Vagina (tissue), 2 donors: ENCODE measurements around the gene TMC8.

ENCODE experiments used
- POLR2AphosphoS5 ChIP-seq, 2 donors: sonication (generic); formaldehyde crosslinking; IDR thresholded peaks; one replicate each; pipeline ENCODE4 v1.9.0; 2017; ENCODE audit warnings: antibody characterized with exemption in 2 of 2, mild to moderate bottlenecking in 2 of 2, low read depth in 1 of 2; ENCODE audit not compliant: insufficient read depth in 1 of 2
- TF ChIP-seq, protein P1 (sequence below), 3 experiments: fragments of 450-650 bp in 2 of 3; fragments of 200-600 bp in 1 of 3; sonication (generic) in 1 of 3; IDR thresholded peaks; one replicate each; pipeline ENCODE4 v1.5.1; 2017 to 2019; ENCODE audit warnings: antibody characterized with exemption in 3 of 3, mild to moderate bottlenecking in 2 of 3, moderate library complexity in 2 of 3

DNA sequence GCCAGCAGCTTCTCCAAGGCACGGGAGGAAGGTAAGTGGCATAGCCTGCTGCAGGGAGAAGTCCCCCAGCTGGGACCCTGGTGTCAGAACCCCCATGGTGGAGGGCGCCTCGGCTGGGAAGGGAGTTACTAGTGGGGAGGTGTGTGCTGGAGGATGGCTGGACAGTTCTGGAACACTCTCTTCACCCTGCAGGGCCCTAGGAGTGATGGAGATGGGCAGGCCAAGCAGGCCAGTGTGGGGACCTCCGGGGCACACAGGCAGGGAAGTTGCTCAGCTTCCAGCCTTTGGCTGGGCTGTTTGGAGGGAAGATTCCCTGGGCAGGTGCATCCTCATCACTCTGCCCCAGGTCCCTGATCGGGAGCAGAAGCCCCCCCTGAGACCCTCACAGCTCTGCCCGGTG is 16.3 kb downstream of the TMC8 start:
- TF ChIP-seq, protein P1, sequence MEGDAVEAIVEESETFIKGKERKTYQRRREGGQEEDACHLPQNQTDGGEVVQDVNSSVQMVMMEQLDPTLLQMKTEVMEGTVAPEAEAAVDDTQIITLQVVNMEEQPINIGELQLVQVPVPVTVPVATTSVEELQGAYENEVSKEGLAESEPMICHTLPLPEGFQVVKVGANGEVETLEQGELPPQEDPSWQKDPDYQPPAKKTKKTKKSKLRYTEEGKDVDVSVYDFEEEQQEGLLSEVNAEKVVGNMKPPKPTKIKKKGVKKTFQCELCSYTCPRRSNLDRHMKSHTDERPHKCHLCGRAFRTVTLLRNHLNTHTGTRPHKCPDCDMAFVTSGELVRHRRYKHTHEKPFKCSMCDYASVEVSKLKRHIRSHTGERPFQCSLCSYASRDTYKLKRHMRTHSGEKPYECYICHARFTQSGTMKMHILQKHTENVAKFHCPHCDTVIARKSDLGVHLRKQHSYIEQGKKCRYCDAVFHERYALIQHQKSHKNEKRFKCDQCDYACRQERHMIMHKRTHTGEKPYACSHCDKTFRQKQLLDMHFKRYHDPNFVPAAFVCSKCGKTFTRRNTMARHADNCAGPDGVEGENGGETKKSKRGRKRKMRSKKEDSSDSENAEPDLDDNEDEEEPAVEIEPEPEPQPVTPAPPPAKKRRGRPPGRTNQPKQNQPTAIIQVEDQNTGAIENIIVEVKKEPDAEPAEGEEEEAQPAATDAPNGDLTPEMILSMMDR (IDR thresholded peaks at IDR 0.05): no peak
- TF ChIP-seq POLR2AphosphoS5 (IDR thresholded peaks at IDR 0.05; ENCODE audit: insufficient read depth in 1 of 2, low read depth in 1 of 2): no peak
